ENCODE results near the gene MYL1.

The MYL1 gene

DNA sequence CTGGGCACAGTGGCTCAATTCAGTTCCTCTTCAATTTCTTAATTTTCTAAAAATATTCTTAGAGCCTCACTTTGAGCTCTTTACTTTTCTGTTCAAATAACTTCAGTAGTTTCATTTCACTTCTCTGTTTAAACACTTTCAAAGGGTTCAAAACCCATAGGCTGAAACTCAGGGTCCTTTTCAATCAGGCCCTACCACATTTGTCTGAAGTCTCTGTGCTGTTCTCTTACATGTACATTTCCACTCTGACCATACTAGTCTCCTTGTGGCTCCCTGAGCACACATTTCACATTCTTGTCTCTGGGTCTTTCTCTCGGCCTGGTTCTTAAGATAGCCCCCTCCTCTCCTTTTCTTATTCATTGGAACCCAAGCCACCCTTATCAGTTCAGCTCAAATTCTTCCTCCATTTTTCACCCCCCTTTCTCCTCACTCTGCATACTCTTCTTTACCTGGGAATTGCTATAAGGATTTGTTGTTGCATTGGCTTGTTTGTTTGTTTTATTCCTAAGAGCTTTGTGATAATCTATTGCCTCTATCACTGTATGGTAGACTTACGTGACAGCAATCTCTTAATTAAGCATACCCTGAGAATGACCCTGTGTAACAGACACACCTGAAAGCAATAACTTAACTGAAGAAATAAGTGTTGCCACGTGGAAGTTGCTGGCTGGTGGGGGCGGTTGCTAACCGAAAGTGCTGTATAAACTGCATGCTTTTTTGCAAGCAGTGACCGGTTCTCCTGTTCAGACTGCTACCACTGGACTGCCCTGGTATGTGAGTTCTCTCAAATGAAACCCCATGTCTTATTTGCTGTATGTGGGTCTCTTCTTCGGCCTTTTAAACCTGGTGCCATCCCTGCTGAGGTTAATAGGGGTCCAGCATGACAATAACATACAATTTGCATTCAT, 62.0 kb downstream of the MYL1 start:
- TF ChIP-seq, protein P1, sequence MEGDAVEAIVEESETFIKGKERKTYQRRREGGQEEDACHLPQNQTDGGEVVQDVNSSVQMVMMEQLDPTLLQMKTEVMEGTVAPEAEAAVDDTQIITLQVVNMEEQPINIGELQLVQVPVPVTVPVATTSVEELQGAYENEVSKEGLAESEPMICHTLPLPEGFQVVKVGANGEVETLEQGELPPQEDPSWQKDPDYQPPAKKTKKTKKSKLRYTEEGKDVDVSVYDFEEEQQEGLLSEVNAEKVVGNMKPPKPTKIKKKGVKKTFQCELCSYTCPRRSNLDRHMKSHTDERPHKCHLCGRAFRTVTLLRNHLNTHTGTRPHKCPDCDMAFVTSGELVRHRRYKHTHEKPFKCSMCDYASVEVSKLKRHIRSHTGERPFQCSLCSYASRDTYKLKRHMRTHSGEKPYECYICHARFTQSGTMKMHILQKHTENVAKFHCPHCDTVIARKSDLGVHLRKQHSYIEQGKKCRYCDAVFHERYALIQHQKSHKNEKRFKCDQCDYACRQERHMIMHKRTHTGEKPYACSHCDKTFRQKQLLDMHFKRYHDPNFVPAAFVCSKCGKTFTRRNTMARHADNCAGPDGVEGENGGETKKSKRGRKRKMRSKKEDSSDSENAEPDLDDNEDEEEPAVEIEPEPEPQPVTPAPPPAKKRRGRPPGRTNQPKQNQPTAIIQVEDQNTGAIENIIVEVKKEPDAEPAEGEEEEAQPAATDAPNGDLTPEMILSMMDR (conservative IDR thresholded peaks at IDR 0.05): no peak
- no peak overlapping the region for H3K27ac ChIP-seq

DNA sequence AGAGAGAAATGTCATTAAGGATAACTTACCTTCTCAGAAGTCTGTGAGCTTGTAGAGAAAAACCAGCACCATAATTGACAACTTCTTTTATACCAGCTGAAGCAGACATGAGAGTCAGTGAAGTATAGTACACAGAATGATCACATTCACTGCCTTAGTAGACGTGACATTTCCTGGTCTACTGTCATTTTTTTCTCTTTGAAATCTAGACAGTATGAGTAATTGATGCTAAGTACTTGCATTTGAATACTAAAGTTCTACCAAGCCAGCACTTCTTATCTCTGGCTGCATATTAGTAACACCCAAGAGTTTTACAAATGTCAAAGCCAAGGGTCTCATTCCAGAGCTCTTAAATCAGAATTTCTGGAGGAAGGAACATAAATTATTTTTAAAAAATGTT, 64.4 kb downstream of the MYL1 start:
- no peak overlapping the region for H3K27ac ChIP-seq
- TF ChIP-seq, protein P1 (conservative IDR thresholded peaks at IDR 0.05): no peak
